ENCODE measurements around the gene THBS2. TPM values are rescaled to one million over a fixed set of nuclear protein-coding genes. Genes with fewer than 3 reads are reported as not detected.
A peak's percentile ranks its signal among the peaks of the same experiment; 100 is the strongest.

The THBS2 gene
- total and polyA plus RNA-seq, 4 donors, result 68.6 to 1,026 (median 539) TPM

DNA sequence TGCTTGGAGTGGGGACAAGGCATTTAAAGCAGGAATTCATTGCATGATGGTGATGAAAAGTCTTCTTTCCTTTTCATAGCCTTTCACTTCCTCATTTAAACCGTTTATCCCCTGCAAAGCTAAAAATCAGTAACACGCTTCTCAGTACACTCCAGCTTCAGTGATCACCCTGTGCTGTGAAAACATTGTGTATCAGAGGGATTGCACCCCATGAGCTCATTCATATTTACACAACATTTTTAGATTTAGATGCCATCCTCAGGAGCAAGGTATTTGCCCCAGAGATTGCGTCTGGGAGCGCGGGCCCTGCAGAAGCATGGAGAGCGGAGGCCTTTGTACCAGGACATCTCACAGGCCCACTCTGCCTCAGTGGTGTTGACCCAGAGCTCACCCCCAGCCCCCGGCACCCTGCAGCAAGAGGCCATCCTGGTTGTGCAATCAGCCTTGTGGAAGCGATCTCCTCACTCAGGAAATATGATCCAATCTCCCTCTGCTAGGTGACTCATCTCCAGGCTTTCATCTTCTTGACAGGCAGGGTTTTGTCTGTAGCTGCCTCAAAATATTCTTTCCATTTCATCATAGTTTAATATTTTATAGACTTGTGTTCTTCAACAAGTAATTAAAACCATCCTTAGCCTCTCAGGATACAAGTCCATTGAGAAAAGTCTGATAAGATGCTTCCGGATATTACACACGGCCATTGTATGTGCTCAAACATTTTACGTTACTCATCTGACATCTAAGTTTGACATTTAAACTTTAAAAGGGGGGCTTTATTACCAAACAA lies 38.9 kb upstream of the THBS2 start:
- Histone ChIP-seq H3K27ac (ENCODE audit: low read depth in 1 of 2, low read length in 2 of 2) (no peak overlapping the region), H3K27me3 (ENCODE audit: control insufficient read depth in 1 of 2, insufficient read depth in 2 of 2, low read length in 1 of 2) (no peaks in the 10 kb centered on the region), H3K36me3 (ENCODE audit: control insufficient read depth in 1 of 2, insufficient read depth in 2 of 2, low read length in 1 of 2) (no peaks in the 10 kb centered on the region), H3K4me3 (ENCODE audit: low read length in 2 of 2) (no peak overlapping the region), H3K4me1 (ENCODE audit: control insufficient read depth in 1 of 2, insufficient read depth in 2 of 2, low read length in 2 of 2) (no peaks in the 10 kb centered on the region), H3K9me3 (ENCODE audit: control insufficient read depth, low read length) (peaks cover 1% of the 10 kb centered on the region)
- WGBS, 2 donors, result 90 to 91% methylated on average over 11 of the region's 11 CpGs
- DNase-seq, result no peak
- ATAC-seq (ENCODE audit: low FRiP score), result peak; percentile 49
- intact Hi-C loops (cut with DNase I), result no loop called here

DNA sequence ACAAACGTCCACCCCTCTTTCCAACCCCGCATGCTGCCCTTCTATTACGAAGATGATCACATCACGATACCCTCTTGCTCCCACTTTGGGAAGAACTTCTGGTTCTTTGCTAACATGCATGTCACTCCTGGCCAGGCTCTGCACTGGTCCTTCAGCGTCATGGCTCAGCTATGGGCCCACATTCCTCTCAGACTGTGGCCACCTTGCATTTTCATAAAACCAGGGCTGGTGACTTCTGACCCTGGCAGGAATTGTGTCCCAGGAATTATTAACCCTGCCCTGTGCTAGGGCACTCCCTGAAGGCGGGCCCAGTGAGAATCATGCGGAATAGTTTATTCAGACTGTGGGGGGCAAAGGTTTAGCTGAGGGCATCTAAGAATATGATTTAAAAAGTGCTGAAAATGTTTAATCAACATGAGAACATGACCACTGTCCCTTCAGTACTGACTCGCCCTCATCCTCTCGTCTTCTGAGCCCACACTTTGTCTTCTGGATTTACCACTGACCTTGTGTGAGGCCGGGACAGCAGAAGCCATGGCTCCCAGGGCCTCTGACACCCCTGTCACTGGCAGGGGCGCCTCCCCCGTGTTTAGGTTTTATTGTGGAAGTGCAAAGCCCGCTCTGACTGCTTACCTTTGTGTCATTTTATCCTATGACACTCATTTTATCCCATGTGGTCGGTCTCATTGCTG lies 38.1 kb upstream of the THBS2 start:
- Histone ChIP-seq H3K27ac (ENCODE audit: low read depth in 1 of 2, low read length in 2 of 2) (no peak overlapping the region), H3K4me3 (ENCODE audit: low read length in 2 of 2) (no peak overlapping the region), H3K27me3 (ENCODE audit: control insufficient read depth in 1 of 2, insufficient read depth in 2 of 2, low read length in 1 of 2) (no peaks in the 10 kb centered on the region), H3K9me3 (ENCODE audit: control insufficient read depth, low read length) (peaks cover 1% of the 10 kb centered on the region), H3K36me3 (ENCODE audit: control insufficient read depth in 1 of 2, insufficient read depth in 2 of 2, low read length in 1 of 2) (no peaks in the 10 kb centered on the region), H3K4me1 (ENCODE audit: control insufficient read depth in 1 of 2, insufficient read depth in 2 of 2, low read length in 2 of 2) (no peaks in the 10 kb centered on the region)
- WGBS, 2 donors, result 93 to 96% methylated on average over 14 of the region's 14 CpGs
- ATAC-seq (ENCODE audit: low FRiP score), result no peak
- DNase-seq, result no peak
- intact Hi-C loops (cut with DNase I), result no loop called here

DNA sequence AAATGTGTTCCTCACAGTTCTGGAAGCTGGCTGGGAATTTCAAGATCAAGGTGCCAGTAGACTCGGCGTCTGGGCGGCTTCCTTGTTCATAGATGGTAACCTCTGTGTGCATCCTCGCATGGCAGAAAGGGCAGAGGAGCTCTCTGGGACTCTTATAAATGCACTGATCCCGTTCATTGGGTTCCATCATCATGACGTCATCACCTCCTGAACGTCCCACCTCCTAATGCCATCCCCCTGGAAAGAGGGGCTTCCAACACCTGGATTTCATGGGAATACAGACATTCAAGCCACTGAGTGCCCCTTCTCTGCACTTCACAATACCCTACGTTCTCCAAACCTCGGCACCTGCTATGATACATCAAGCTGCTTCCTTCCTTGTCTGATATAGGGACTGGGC lies 37.5 kb upstream of the THBS2 start:
- no peak overlapping the region for H3K4me3 ChIP-seq (ENCODE audit: low read length in 2 of 2)
- WGBS, 2 donors, result 94 to 96% methylated on average over 9 of the region's 9 CpGs

DNA sequence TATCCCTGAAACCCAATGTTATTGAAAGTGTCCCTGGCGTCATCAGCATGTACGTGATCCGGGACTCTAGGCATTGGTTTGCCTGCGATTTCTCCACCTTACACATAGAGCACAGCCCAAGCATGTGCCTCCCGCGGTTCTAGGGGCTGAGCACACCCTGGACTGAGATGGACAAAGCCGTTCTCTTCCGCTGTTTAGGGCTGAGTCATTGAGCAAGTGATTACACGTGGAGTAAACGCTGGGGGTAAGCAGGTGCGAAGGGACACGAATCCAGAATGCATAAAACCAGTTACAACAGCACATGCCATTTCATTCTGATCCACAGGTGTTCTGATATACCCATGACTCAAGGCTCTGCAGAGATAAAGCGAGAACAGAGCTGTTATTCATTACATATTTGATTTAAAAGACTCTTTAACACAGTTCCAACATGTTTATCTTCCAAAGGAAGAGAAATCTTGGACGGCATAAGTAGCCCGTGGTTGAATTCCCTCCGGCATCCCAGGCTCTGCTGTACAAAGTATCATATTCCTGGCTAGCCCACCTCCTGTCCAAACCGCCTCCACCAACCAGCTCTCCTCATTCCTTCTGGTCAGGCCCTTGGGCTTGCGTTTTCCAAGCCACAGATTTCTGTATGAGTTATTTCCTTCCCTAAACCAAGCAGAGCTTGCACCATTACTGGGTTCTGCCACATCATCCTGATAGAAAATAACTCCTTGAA lies 36.1 kb upstream of the THBS2 start:
- Histone ChIP-seq H3K4me3 (ENCODE audit: low read length in 2 of 2) (no peak overlapping the region), H3K9me3 (ENCODE audit: control insufficient read depth, low read length) (peaks cover 1% of the 10 kb centered on the region), H3K27ac (ENCODE audit: low read depth in 1 of 2, low read length in 2 of 2) (no peak overlapping the region), H3K4me1 (ENCODE audit: control insufficient read depth in 1 of 2, insufficient read depth in 2 of 2, low read length in 2 of 2) (no peaks in the 10 kb centered on the region), H3K27me3 (ENCODE audit: control insufficient read depth in 1 of 2, insufficient read depth in 2 of 2, low read length in 1 of 2) (no peaks in the 10 kb centered on the region), H3K36me3 (ENCODE audit: control insufficient read depth in 1 of 2, insufficient read depth in 2 of 2, low read length in 1 of 2) (no peaks in the 10 kb centered on the region)
- peak in 1 of 2 donors; percentile 71 for DNase-seq
- WGBS, 2 donors, result 88 to 90% methylated on average over 18 of the region's 18 CpGs
- peak; percentile 66 for ATAC-seq (ENCODE audit: low FRiP score)
- intact Hi-C loops (cut with DNase I), result no loop called here

More for the DNA sequence above, 37.5 kb upstream of the THBS2 start:
- Histone ChIP-seq H3K27me3 (ENCODE audit: control insufficient read depth in 1 of 2, insufficient read depth in 2 of 2, low read length in 1 of 2) (no peaks in the 10 kb centered on the region), H3K36me3 (ENCODE audit: control insufficient read depth in 1 of 2, insufficient read depth in 2 of 2, low read length in 1 of 2) (no peaks in the 10 kb centered on the region), H3K4me1 (ENCODE audit: control insufficient read depth in 1 of 2, insufficient read depth in 2 of 2, low read length in 2 of 2) (no peaks in the 10 kb centered on the region), H3K9me3 (ENCODE audit: control insufficient read depth, low read length) (peaks cover 1% of the 10 kb centered on the region), H3K27ac (ENCODE audit: low read depth in 1 of 2, low read length in 2 of 2) (no peak overlapping the region)
- DNase-seq (no peak), ATAC-seq (ENCODE audit: low FRiP score) (no peak)
- intact Hi-C loops (cut with DNase I), result no loop called here

DNA sequence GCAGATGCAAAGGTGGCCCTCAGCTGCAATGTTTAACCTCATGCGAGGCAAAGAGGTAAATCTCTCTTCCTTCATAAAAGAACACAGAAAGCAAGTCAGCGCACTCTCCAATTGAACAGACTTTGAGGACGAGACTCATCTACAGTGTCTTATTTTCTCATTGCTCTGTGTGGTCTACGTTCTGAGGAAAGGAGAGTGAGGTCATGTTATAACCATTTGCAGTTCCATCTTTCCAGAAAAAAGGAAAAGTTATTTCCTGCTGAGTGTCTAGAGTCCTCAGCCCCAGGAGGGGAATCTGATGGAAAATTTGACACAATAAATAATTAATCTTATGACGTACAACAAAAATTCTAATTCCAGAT lies 35.6 kb upstream of the THBS2 start:
- H3K27me3 ChIP-seq (ENCODE audit: control insufficient read depth in 1 of 2, insufficient read depth in 2 of 2, low read length in 1 of 2), result no peaks in the 10 kb centered on the region
- 86% methylated on average over 5 of the region's 5 CpGs for WGBS, 2 donors
- no peak overlapping the region for H3K27ac ChIP-seq (ENCODE audit: low read depth in 1 of 2, low read length in 2 of 2)
- H3K4me3 ChIP-seq (ENCODE audit: low read length in 2 of 2), result no peak overlapping the region
- H3K4me1 ChIP-seq (ENCODE audit: control insufficient read depth in 1 of 2, insufficient read depth in 2 of 2, low read length in 2 of 2), result no peaks in the 10 kb centered on the region
- intact Hi-C loops (cut with DNase I), result no loop called here
- peak; percentile 42 for ATAC-seq (ENCODE audit: low FRiP score)
- no peaks in the 10 kb centered on the region for H3K36me3 ChIP-seq (ENCODE audit: control insufficient read depth in 1 of 2, insufficient read depth in 2 of 2, low read length in 1 of 2)
- no peak for DNase-seq
- no peaks in the 10 kb centered on the region for H3K9me3 ChIP-seq (ENCODE audit: control insufficient read depth, low read length)

DNA sequence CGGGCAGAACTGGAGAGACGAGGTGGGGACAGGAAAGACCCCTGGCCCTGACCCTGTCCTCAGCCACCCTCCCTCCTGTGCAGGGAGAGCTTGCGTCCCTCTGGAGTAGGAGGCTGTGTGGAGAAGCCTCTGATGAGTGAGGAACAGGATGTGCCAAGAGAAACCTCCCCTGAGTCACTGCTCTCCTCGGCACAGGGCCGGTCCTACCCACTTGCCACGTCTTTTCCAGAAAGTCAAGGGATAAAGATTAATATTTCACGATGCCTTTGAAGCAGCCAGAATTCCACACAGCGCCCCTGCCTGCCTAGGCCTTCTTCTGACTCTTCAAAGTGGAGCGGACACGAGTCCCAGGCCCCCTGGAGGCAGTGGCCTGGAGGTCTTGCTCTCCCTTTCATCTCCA lies 34.9 kb upstream of the THBS2 start:
- Histone ChIP-seq H3K27ac (ENCODE audit: low read depth in 1 of 2, low read length in 2 of 2) (no peak overlapping the region), H3K9me3 (ENCODE audit: control insufficient read depth, low read length) (no peaks in the 10 kb centered on the region), H3K4me1 (ENCODE audit: control insufficient read depth in 1 of 2, insufficient read depth in 2 of 2, low read length in 2 of 2) (no peaks in the 10 kb centered on the region), H3K27me3 (ENCODE audit: control insufficient read depth in 1 of 2, insufficient read depth in 2 of 2, low read length in 1 of 2) (no peaks in the 10 kb centered on the region), H3K36me3 (ENCODE audit: control insufficient read depth in 1 of 2, insufficient read depth in 2 of 2, low read length in 1 of 2) (no peaks in the 10 kb centered on the region), H3K4me3 (ENCODE audit: low read length in 2 of 2) (no peak overlapping the region)
- ATAC-seq (ENCODE audit: low FRiP score) (peak; percentile 56), DNase-seq (peak in 1 of 2 donors; percentile 69)
- intact Hi-C loops (cut with DNase I), result no loop called here
- 71 to 75% methylated on average over 10 of the region's 10 CpGs for WGBS, 2 donors

DNA sequence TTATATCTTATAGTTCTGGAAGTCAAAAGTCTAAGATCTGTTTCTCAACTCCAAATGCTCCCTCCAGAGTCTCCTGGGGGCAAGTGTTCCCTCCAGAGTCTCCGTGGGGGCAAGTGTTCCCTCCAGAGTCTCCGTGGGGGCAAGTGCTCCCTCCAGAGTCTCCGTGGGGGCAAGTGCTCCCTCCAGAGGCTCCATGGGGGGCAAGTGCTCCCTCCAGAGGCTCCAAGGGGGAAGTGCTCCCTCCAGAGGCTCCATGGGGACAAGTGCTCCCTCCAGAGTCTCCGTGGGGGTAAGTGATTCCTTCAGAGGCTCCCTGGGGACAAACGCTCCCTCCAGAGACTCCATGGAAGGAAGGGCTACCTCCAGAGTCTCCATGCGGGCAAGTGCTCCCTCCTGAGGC lies 34.0 kb upstream of the THBS2 start:
- Histone ChIP-seq H3K9me3 (ENCODE audit: control insufficient read depth, low read length) (no peaks in the 10 kb centered on the region), H3K4me3 (ENCODE audit: low read length in 2 of 2) (no peak overlapping the region), H3K4me1 (ENCODE audit: control insufficient read depth in 1 of 2, insufficient read depth in 2 of 2, low read length in 2 of 2) (no peaks in the 10 kb centered on the region), H3K27me3 (ENCODE audit: control insufficient read depth in 1 of 2, insufficient read depth in 2 of 2, low read length in 1 of 2) (no peaks in the 10 kb centered on the region), H3K27ac (ENCODE audit: low read depth in 1 of 2, low read length in 2 of 2) (no peak overlapping the region), H3K36me3 (ENCODE audit: control insufficient read depth in 1 of 2, insufficient read depth in 2 of 2, low read length in 1 of 2) (no peaks in the 10 kb centered on the region)
- intact Hi-C loops (cut with DNase I), result no loop called here
- ATAC-seq (ENCODE audit: low FRiP score), result no peak
- 77 to 79% methylated on average over 6 of the region's 6 CpGs for WGBS, 2 donors
- DNase-seq, result no peak

DNA sequence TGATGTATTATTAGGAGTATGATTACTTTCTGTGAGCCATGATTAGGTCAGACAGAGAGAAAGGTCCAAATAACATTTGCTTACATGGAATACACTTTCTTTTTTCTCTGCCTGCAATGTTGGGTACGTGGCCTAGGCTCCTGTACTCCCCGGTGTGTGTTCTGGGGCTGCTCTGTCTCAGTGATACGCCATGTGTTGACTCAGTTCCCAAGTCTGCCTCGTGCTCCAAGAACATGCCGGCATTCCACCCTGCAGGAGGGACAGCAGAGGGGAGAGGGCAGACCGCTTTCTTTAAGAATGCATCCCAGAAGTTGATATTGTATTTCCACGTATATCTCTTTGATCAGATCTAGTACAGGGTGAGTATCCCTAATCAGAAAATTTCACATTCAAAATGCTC lies 33.3 kb upstream of the THBS2 start:
- intact Hi-C loops (cut with DNase I), result no loop called here
- H3K9me3 ChIP-seq (ENCODE audit: control insufficient read depth, low read length), result no peaks in the 10 kb centered on the region
- H3K36me3 ChIP-seq (ENCODE audit: control insufficient read depth in 1 of 2, insufficient read depth in 2 of 2, low read length in 1 of 2), result no peaks in the 10 kb centered on the region
- no peak overlapping the region for H3K4me3 ChIP-seq (ENCODE audit: low read length in 2 of 2)
- no peak overlapping the region for H3K27ac ChIP-seq (ENCODE audit: low read depth in 1 of 2, low read length in 2 of 2)
- WGBS, 2 donors, result 89 to 90% methylated on average over 7 of the region's 7 CpGs
- no peak for ATAC-seq (ENCODE audit: low FRiP score)
- DNase-seq, result no peak
- no peaks in the 10 kb centered on the region for H3K4me1 ChIP-seq (ENCODE audit: control insufficient read depth in 1 of 2, insufficient read depth in 2 of 2, low read length in 2 of 2)
- H3K27me3 ChIP-seq (ENCODE audit: control insufficient read depth in 1 of 2, insufficient read depth in 2 of 2, low read length in 1 of 2), result no peaks in the 10 kb centered on the region

Measured in aorta (tissue), 5 donors.